ENCODE data around the gene PTPN14. TPM values are rescaled to one million over a fixed set of nuclear protein-coding genes. Genes with fewer than 3 reads are reported as not detected.

The PTPN14 gene
- total RNA-seq, 1 experiment from 2014 or later: 88.4 TPM

GRCh38 chr1:214362188-214362882, 189.1 kb downstream of the PTPN14 start (continued):
- TF ChIP-seq ARID4B (CRISPR knock-in tag; IDR thresholded peaks at IDR 0.05; ENCODE audit: borderline replicate concordance) (no peak), AFF4 (CRISPR knock-in tag; IDR thresholded peaks at IDR 0.05; ENCODE audit: borderline replicate concordance) (no peak), ZNF121 (CRISPR knock-in tag; IDR thresholded peaks at IDR 0.05) (no peak), ZNF416 (CRISPR knock-in tag; IDR thresholded peaks at IDR 0.05) (no peak), ZNF219 (CRISPR knock-in tag; IDR thresholded peaks at IDR 0.05; ENCODE audit: borderline replicate concordance) (no peak), ZNF512 (CRISPR knock-in tag; IDR thresholded peaks at IDR 0.05; ENCODE audit: borderline replicate concordance) (no peak), HMGXB4 (CRISPR knock-in tag; IDR thresholded peaks at IDR 0.05) (no peak), CDX4 (CRISPR knock-in tag; IDR thresholded peaks at IDR 0.05; ENCODE audit: borderline replicate concordance) (no peak)

- H3K27me3 Mint-ChIP-seq (ENCODE audit: low read depth): no peaks in the 10 kb centered on the region
- no peak overlapping the region for H3K4me3 Mint-ChIP-seq
- POLR2A ChIA-PET: no interaction called here
- TF ChIP-seq FOXJ3 (CRISPR knock-in tag; IDR thresholded peaks at IDR 0.05; ENCODE audit: borderline replicate concordance) (no peak), ZNF512 (CRISPR knock-in tag; IDR thresholded peaks at IDR 0.05; ENCODE audit: borderline replicate concordance) (no peak), HMGXB4 (CRISPR knock-in tag; IDR thresholded peaks at IDR 0.05) (no peak), USF1 (CRISPR knock-in tag; IDR thresholded peaks at IDR 0.05) (no peak), SMAD4 (CRISPR knock-in tag; IDR thresholded peaks at IDR 0.05) (no peak), PREB (CRISPR knock-in tag; IDR thresholded peaks at IDR 0.05; ENCODE audit: borderline replicate concordance) (no peak), ERG (CRISPR knock-in tag; IDR thresholded peaks at IDR 0.05) (no peak)
- H3K9me3 Mint-ChIP-seq: no peaks in the 10 kb centered on the region
- CTCF ChIA-PET: no interaction called here
- H3K36me3 Mint-ChIP-seq: peaks cover 64% of the 10 kb centered on the region
- no peak for DNase-seq (ENCODE audit: low spot score)
- H3K4me1 Mint-ChIP-seq: no peaks in the 10 kb centered on the region
- H3K27ac Mint-ChIP-seq: no peak overlapping the region
- no peak for ATAC-seq
These were observed 189.8 kb downstream of the PTPN14 start for GRCh38 chr1:214361636-214362035.
